Measurements from ENCODE around the gene KCNQ1OT1. TPM values are rescaled to one million over a fixed set of nuclear protein-coding genes. Genes with fewer than 3 reads are reported as not detected.
A peak's percentile ranks its signal among the peaks of the same experiment; 100 is the strongest.

KCNQ1OT1 gene
- total and polyA plus RNA-seq, 9 of the 15 experiments (the other 6 are each of a cell fraction or from before 2014, with no cell fraction given): 0.04 to 2.3 (median 0.74) TPM

DNA sequence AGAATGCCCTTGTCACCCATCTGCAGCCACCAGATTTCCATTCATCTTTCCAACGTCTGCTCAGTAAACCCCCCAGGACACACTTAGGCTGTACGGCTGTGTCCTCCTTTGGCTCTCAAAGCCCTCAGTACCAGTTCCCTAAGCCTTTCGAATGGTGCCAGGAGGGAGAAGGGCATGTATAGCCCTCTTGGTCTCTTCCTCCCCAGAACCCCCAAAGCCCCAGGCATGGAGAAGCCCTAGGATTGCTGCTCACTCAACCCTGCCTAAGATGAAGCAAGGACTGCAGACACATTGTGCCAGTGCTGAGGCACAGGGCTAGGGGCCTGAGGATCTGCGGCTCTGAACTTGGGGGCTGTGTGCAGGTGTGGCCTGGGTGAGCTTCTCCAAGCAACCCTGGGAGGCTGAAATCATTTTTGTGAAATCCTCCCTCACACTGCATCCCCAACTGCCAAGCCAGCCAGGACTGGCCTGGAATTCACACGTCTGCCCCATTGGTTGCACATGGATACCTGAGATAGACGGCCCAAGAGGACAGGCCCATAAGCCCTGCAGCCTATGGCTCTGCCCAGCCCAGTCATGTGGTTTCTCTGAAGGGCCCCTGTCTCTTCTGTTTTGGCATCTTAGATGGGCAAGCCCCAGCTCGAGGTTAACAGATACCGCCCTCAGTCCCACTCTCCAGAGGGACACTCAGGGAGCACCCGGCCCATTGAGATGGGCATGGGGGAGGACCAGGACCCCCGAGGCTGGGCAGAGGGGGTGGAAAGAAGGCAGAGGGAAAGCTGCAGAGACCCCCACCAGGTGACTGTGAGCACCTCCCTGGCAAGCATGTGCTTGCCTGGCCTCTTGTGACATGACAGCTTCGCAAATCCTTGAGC is 34.0 kb downstream of the KCNQ1OT1 start:
- Histone ChIP-seq H3K79me2 (ENCODE audit: control insufficient read depth, insufficient read depth, low read length) (peaks cover 5% of the 10 kb centered on the region; the same call in 2 of the 3 replicates), H3K9me1 (ENCODE audit: control insufficient read depth, insufficient read depth, low read length) (peaks cover 4% of the 10 kb centered on the region), H3K36me3 (ENCODE audit: control insufficient read depth, insufficient read depth, low read length) (peaks cover 30% of the 10 kb centered on the region; the same call in 2 of the 3 replicates), H3K4me2 (ENCODE audit: insufficient read depth, low read length) (no peak overlapping the region), H3K27ac (ENCODE audit: extremely low read depth, low read depth, low read length) (no peak overlapping the region), H3K4me3 (no peak overlapping the region), H4K20me1 (replicated peaks; ENCODE audit: control insufficient read depth, insufficient read depth, low read length) (no peaks in the 10 kb centered on the region), H2AFZ (ENCODE audit: low read depth, low read length) (no peak overlapping the region), H3K27me3 (ENCODE audit: control insufficient read depth in 2 of 2, insufficient read depth in 2 of 2, low read length in 2 of 2) (no peaks in the 10 kb centered on the region), H3K9ac (ENCODE audit: insufficient read depth in 1 of 2, low read depth in 2 of 2, low read length in 2 of 2) (no peak overlapping the region), H3K9me3 (replicated peaks; ENCODE audit: control insufficient read depth, insufficient read depth, low read depth, low read length) (peaks cover 18% of the 10 kb centered on the region), H3K4me1 (replicated peaks in 1 of 2; ENCODE audit: control insufficient read depth in 2 of 2, insufficient read depth in 2 of 2, low read length in 2 of 2) (no peaks in the 10 kb centered on the region)
- TF ChIP-seq HOXB6 (CRISPR knock-in tag; IDR thresholded peaks at IDR 0.05; ENCODE audit: borderline replicate concordance) (no peak), ETV5 (CRISPR knock-in tag; IDR thresholded peaks at IDR 0.05; ENCODE audit: low read depth) (no peak), POLR2G (IDR thresholded peaks at IDR 0.05; ENCODE audit: low read depth, low read length) (0 out of 2 replicates have a peak, but pooled peaks have one; percentile 2), EWSR1 (IDR thresholded peaks at IDR 0.05; ENCODE audit: borderline replicate concordance, low read depth, partially characterized antibody) (no peak), ZNF239 (CRISPR knock-in tag; IDR thresholded peaks at IDR 0.05) (no peak)
- intact Hi-C loops (cut with micrococcal nuclease) (no loop called here), in situ Hi-C loops (cut with MboI) (no loop called here)
- CTCF ChIA-PET (ENCODE audit: low intra/inter-chr PET ratio): no interaction called here
- POLR2A ChIA-PET: interaction anchor here (0.6 kb wide), 2 partner anchors 9 to 34 kb away, joined by 3 to 4 read pairs; partner anchors contain the start of gene KCNQ1OT1
- BruUV-seq (replicated peaks): no TSS peak
- FAIRE-seq (no peak), ATAC-seq (no peak), DNase-seq (ENCODE audit: extremely low read depth in 1 of 4, low spot score in 3 of 4) (no peak)
- 59% methylated on average over 10 of the region's 11 CpGs for WGBS (ENCODE audit: insufficient coverage, low coverage, missing lambda C conversion rate)
